Measurements from ENCODE around the gene BMERB1.

GRCh38 chr16:15403392-15403995 lies 30.9 kb upstream of the BMERB1 start:
- TF ChIP-seq CTCF (IDR thresholded peaks at IDR 0.05 in 8 of 11, conservative IDR thresholded peaks at IDR 0.05 in 3 of 11) (no peak), POLR2AphosphoS5 (IDR thresholded peaks at IDR 0.05) (no peak)
